Activated CD8-positive, alpha-beta memory T cell treated with anti-CD3 and anti-CD28 coated beads for 4 hours (primary cell): ENCODE data around the gene PRSS16.
"Not testable (repeated sequence)": the region's sequence is repeated elsewhere in the genome, so short reads cannot be mapped to it uniquely, and the experiment has no call there.

Experiments used
- DNase-seq, 2 donors: peaks; one replicate each; pipeline ENCODE4 v3.0.0-alpha.2; 2020; ENCODE audit warnings: low read depth in 2 of 2

The PRSS16 gene

GRCh38 chr6:27242589-27243265 lies 4.8 kb upstream of the PRSS16 start:
- no peak for DNase-seq

GRCh38 chr6:27248783-27249182 lies 1.3 kb downstream of the PRSS16 start:
- no peak for DNase-seq

- no peak for DNase-seq
Observed at GRCh38 chr6:27250277-27251111, 3.0 kb downstream of the PRSS16 start.

GRCh38 chr6:27251112-27251605 lies 3.7 kb downstream of the PRSS16 start:
- DNase-seq, result peak; percentile 32 to 38

- DNase-seq, result peak; percentile 23 to 35
Observed at GRCh38 chr6:27251606-27252251, 4.2 kb downstream of the PRSS16 start.

- DNase-seq, result no peak
Observed at GRCh38 chr6:27254566-27254965, 7.1 kb downstream of the PRSS16 start.

GRCh38 chr6:27255866-27256265 lies 8.4 kb downstream of the PRSS16 start:
- DNase-seq, result no peak

GRCh38 chr6:27260369-27260768 lies 12.9 kb downstream of the PRSS16 start:
- DNase-seq, result no peak

- no peak for DNase-seq
Observed at GRCh38 chr6:27260836-27261375, 13.4 kb downstream of the PRSS16 start.

- no peak for DNase-seq
Observed at GRCh38 chr6:27263886-27264285, 16.4 kb downstream of the PRSS16 start.

- not testable (repeated sequence) for DNase-seq
Observed at GRCh38 chr6:27267003-27267402, 19.5 kb downstream of the PRSS16 start.

GRCh38 chr6:27267857-27268434 lies 20.4 kb downstream of the PRSS16 start:
- DNase-seq, result no peak

GRCh38 chr6:27268803-27269202 lies 21.3 kb downstream of the PRSS16 start:
- DNase-seq, result no peak

- no peak for DNase-seq
Observed at GRCh38 chr6:27273783-27274182, 26.3 kb downstream of the PRSS16 start.

GRCh38 chr6:27275025-27275956 lies 27.8 kb downstream of the PRSS16 start:
- no peak for DNase-seq

- DNase-seq, result no peak
Observed at GRCh38 chr6:27279513-27280063, 32.1 kb downstream of the PRSS16 start.

GRCh38 chr6:27280064-27280539 lies 32.6 kb downstream of the PRSS16 start:
- DNase-seq, result no peak

- no peak for DNase-seq
Observed at GRCh38 chr6:27280540-27281000, 33.1 kb downstream of the PRSS16 start.

- DNase-seq, result no peak
Observed at GRCh38 chr6:27281105-27281539, 33.6 kb downstream of the PRSS16 start.

- no peak for DNase-seq
Observed at GRCh38 chr6:27281569-27281968, 34.1 kb downstream of the PRSS16 start.
